GM18909 (cell line): ENCODE measurements around the gene SPHK2.

Source experiments
- ATAC-seq: cut with Tn5 transposase; IDR thresholded peaks from one replicate; pipeline ENCODE4 v1.9.1; 2021; ENCODE audit warnings: mild to moderate bottlenecking; ENCODE audit not compliant: unreplicated experiment, poor library complexity

SPHK2 gene

DNA sequence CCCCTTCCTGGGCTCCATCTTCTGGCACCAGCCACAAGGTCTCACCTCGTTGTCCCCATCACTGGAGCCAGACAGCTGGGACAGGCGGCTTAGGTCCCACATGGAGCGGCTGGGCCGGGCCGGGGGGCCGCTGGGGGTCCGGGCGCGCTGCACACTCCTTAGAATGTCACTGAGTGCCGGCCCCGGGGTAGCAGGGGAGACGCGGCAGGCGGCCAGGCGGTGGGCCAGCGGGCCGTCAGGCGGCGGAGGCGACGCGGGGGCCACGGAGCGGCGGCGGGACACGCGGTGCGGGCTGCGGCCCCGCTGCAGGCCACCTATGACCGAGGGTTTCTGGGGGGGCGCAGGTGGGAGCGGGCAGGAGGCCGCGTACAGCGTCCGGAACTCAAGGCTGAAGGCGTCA lies 15.9 kb upstream of the SPHK2 start:
- no peak for ATAC-seq

DNA sequence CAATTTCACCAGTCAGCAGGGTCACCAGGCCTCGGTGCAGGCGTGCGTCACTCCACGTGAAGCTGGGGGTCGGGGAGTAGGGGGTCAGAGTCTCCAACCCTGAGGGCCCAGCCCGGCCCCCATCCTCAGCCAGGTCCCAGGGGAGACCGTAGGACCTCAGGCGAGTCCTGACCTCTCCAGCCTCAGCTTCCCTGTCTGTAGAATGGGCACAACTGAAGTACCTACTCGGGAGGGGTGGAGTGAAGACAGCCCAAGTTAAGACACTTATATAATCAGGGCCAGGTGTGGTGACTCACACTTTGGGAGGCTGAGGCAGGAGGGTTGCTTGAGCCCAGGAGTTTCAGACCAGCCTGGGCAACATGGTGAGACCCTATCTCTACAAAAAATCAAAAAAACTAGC lies 15.5 kb upstream of the SPHK2 start:
- ATAC-seq = no peak

DNA sequence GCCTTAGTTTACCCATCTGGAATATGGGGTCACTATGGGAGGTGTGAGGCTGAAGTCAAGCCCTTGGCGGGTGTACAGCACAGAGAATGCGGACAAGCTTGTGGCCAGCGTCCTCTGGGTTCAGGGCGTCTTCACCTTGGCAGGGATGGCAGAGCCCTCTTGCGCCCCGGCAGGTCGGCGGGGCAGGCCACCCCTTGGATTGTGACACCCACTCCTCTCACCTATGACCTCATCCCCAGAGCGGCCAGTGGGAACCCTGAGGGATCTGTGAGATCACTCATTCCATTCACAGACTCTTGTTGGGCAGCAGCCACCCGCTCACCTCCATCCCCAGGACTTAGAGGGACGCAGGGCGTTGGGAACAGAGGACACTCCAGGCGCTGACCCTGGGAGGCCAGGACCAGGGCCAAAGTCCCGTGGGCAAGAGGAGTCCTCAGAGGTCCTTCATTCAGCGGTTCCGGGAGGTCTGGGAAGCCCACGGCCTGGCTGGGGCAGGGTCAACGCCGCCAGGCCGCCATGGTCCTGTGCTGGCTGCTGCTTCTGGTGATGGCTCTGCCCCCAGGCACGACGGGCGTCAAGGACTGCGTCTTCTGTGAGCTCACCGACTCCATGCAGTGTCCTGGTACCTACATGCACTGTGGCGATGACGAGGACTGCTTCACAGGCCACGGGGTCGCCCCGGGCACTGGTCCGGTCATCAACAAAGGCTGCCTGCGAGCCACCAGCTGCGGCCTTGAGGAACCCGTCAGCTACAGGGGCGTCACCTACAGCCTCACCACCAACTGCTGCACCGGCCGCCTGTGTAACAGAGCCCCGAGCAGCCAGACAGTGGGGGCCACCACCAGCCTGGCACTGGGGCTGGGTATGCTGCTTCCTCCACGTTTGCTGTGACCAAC lies 12.6 kb upstream of the SPHK2 start, which contains the start of gene SPACA4:
Gene SPACA4 (plus strand): TSS at position 280 of the 896 bp plus-strand sequence. CDS start 237 bp downstream, at position 517.
- no peak for ATAC-seq

DNA sequence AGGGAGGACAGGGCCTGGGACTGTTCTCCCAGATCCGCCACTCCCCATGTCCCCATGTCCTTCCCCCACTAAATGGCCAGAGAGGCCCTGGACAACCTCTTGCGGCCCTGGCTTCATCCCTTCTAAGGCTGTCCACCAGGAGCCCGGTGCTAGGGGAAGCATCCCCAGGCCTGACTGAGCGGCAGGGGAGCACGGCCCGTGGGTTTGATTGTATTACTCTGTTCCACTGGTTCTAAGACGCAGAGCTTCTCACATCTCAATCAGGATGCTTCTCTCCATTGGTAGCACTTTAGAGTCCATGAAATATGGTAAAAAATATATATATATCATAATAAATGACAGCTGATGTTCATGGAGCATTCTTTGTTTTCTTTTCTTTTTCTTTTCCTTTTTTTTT lies 11.9 kb upstream of the SPHK2 start:
- ATAC-seq = no peak

GRCh38 chr19:48608798-48609263 lies 10.5 kb upstream of the SPHK2 start:
- ATAC-seq = no peak

GRCh38 chr19:48609571-48610108 lies 9.7 kb upstream of the SPHK2 start:
- ATAC-seq = no peak

DNA sequence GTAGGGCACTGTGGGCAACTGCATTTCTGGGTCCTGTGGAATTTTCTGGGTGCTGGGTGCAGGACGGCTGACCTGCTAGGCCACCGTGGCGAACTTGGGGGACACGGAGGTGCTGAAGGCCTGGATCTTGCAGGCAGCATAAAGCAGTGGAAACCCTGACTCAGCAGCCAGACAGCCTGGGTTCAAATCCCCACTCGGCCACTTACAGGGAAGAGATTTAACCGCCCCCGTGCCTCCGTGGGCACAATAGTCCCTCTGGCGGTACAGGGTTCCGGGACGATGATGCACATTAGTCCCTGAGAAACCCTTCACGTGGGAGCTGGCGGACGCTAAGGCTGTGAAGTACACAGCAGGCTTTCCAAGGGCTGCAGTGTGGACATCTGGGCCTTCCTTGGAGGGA lies 7.4 kb upstream of the SPHK2 start:
- no peak for ATAC-seq

GRCh38 chr19:48613024-48613851 lies 6.1 kb upstream of the SPHK2 start:
- no peak for ATAC-seq

GRCh38 chr19:48613852-48614435 lies 5.4 kb upstream of the SPHK2 start:
- no peak for ATAC-seq

DNA sequence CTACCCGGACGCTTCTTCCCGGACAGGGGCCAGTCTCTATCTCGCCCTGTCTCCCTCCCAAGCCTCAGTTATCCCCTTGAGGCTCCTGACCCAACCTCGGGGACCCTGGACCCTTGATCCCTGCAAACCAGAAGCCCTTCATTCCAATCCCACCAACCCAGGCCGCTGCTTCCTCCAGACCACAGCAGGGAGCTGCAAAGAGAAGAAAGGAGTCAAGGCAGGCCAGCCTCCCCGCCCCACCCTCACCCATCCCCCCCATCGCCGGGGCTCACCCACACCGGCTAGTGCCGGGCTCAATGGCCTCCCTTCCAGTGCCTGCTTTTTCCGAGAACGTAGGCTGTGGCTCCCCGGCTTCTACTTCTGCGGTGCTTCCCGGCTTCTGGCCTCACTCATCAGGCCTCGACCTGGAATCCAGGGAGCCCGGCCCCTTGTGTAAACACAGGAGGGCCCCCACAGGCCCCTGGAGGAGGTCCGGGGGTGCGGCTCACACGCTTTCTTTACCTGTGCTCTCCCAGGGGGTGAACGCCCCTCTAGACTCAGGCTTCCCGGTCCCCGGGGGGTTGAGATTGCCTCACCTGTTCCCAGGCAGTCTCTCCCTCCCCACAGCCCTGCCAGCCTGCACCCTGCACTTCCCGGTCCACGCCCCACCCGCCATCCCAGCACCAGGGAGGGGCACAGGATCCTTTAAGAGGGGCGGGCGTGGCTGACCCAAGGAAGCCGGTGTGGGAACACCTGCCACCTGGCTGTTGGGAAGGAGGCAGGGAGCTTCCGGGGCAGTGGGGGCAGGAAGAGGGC lies 4.7 kb upstream of the SPHK2 start, which contains the start of gene FAM83E:
Gene FAM83E (minus strand): TSS at position 641 of the 795 bp plus-strand sequence. CDS start 1,704 bp downstream, outside the sequence.
- no peak for ATAC-seq

DNA sequence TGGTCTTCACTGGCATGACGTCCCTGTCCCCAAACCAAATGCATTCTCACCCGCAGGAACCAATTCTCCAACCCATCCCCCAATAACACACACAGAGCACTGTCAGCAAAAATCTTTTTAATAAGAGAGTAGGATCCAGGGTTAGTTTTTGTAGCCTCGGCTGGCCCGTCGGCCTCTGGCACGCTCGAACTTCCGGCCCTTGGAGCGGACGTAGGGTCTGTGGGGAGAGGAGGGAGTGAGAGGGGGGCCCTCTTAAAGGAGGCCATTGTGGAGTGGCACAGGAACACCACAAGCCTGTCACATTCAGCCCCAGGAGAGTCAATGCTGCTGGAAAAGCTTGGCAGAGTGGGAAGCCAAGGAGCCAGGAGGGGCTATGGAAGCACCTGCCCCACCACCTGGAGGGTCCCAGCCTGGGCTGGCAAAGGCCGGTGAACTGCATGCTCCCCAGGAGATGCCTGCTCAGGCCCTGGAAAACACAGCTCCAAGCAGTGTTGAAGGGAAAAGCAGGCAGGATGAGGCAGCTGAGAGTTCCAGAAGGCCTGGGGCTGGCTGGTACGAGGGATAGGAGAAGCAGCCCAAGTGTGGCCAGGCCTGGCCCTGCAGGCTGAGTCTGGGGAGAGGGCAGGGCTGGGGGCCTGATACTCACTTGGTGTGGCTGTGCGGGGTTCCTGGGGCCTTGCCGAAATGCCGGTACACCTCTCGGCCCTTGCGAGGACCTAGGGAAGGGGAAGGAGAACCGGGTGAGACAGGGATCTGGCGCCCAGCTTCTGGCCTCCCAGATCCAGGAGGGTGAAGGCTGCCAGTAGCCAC lies 3.9 kb upstream of the SPHK2 start:
- ATAC-seq = no peak

- ATAC-seq = no peak
Observed at GRCh38 chr19:48616041-48616436, 3.3 kb upstream of the SPHK2 start.

GRCh38 chr19:48616491-48617056 lies 2.7 kb upstream of the SPHK2 start:
- no peak for ATAC-seq

- no peak for ATAC-seq
Observed at GRCh38 chr19:48617146-48617937, 2.0 kb upstream of the SPHK2 start.

DNA sequence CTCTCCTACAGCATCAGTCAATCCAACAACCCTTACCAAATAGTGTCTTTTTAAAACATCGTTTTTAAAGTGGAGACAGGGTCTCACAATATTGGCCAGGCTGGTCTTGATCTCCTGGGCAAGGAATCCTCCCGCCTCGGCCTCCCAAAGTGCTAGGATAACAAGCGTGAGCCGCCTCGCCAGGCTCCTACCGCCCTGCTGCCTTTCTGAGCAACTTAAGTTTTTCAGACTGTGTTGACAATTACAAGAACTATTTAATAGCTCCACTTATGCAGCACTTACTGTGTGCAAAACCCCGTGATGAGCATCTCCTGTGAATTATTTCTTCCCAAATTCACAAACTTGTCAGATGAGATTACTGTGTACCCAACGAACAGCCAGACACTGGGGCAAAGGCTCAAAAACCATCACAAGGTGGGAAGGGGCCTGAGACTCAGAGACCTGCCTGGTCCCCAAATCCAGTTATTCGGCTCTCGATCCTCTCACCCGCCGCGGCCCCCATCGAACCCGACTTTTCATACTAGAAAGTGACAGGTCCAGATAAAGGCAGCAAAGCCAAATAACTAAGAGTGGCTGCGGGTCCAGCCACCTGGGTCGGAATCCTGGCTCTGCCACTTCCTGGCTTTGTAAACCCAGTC lies 909 bp upstream of the SPHK2 start:
- ATAC-seq = no peak

DNA sequence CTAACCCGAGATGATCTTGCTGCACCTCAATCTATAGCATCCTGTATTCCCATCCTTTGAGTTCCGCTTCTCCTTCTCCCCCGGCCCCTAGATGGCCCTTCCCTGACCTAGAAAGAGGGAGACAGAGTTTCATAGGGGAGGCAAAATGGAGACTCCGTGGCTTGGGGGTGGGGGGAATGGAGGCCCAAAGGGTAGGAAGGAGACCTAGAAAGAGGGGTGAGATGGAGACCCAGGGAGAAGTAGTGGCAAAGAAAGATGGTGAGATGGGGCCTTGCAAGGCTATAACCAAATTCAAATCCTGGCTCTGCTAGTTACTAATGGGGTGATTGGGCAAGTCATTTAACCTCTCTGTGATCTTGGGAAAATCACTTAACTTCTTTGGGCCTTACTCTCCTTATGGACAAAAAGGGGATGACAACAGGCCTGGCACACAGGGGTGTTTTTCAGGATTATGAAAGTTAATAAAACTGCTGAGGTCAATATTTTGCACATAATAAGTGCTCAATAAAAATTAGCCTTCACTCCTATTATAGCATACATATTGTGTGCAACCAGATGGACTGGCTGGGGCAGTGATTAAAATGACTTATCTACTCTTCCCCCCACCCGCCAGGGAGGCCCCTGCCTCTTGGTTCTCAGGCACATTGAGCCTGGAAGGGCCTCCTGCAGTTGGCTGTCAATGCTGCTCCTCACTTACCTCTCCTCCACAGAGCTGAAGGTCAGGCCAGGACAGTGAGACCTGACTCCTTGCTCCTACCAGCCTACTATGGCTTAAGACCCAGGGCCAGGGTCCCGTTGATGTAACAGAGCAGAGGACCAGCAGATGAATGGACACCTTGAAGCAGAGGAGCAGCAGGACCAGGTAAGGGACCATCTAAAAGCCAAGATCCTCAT lies 633 bp downstream of the SPHK2 start:
- ATAC-seq = no peak
